ENCODE results near the gene GSG1L2.

- TF ChIP-seq EZH2 (IDR thresholded peaks at IDR 0.05; ENCODE audit: low read depth, unreplicated experiment) (no peak), JUNB (IDR thresholded peaks at IDR 0.05; ENCODE audit: unreplicated experiment) (no peak)
Observed at GRCh38 chr17:9755083-9755482, 66.8 kb downstream of the GSG1L2 start.

All from GM23338 (cell line).